ENCODE data around the gene CHIA. TPM values are rescaled to one million over a fixed set of nuclear protein-coding genes. Genes with fewer than 3 reads are reported as not detected.

The CHIA gene
- total RNA-seq, 1 experiment from 2014 or later = not detected

DNA sequence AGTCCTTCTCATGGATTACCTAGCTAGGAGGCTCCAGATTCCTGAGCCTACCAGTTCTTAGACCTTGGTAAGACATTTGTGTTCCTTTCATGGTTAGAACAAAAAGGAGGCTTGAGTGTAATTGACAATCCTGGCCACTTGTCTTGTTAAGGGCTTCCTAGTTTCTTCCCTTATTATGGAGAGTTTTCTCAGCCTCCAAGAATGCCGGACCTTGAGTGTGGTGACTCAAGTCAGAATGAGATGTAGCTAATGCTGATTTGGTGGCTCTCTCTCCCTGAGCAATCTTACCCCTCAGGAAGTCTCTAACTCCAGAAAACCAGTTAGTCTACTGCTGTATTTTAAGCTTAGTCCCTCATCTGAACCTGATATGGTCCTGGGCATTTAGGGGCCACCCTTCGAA, 48.9 kb upstream of the CHIA start:
- no peak overlapping the region for H3K4me3 ChIP-seq (replicated peaks in 1 of 2; ENCODE audit: low read depth in 1 of 2, low read length in 2 of 2)
- intact Hi-C loops (cut with micrococcal nuclease) = no loop called here
- no peaks in the 10 kb centered on the region for H3K36me3 ChIP-seq (ENCODE audit: control insufficient read depth in 1 of 2, insufficient read depth in 2 of 2, low read length in 2 of 2)
- H3K4me2 ChIP-seq (ENCODE audit: low read length) = no peak overlapping the region
- H3K9ac ChIP-seq (ENCODE audit: low read length) = no peak overlapping the region
- H3K9me3 ChIP-seq (ENCODE audit: control insufficient read depth in 1 of 2, insufficient read depth in 1 of 2, low read depth in 1 of 2, low read length in 2 of 2) = no peaks in the 10 kb centered on the region
- no peaks in the 10 kb centered on the region for H4K20me1 ChIP-seq (ENCODE audit: insufficient read depth)
- ChIA-PET RAD21 (ENCODE audit: low non-redundant PET in 1 of 2, low total read pairs in 2 of 2, uncharacterized antibody in 2 of 2, unreplicated experiment in 2 of 2) (no interaction called here), CTCF (no interaction called here), POLR2A (no interaction called here)
- no peak overlapping the region for H2AFZ ChIP-seq (ENCODE audit: low read depth, low read length, poor library complexity, severe bottlenecking)
- H3K9me2 ChIP-seq (ENCODE audit: insufficient read depth) = no peaks in the 10 kb centered on the region
- no peak for ATAC-seq
- no peak for TF ChIP-seq ZFX (IDR thresholded peaks at IDR 0.05)
- no peak for TF ChIP-seq SRF (IDR thresholded peaks at IDR 0.05; ENCODE audit: low read depth)
- TF ChIP-seq ZNF274 (IDR thresholded peaks at IDR 0.05; ENCODE audit: low read depth, low read length) = no peak
- TF ChIP-seq, protein P1, sequence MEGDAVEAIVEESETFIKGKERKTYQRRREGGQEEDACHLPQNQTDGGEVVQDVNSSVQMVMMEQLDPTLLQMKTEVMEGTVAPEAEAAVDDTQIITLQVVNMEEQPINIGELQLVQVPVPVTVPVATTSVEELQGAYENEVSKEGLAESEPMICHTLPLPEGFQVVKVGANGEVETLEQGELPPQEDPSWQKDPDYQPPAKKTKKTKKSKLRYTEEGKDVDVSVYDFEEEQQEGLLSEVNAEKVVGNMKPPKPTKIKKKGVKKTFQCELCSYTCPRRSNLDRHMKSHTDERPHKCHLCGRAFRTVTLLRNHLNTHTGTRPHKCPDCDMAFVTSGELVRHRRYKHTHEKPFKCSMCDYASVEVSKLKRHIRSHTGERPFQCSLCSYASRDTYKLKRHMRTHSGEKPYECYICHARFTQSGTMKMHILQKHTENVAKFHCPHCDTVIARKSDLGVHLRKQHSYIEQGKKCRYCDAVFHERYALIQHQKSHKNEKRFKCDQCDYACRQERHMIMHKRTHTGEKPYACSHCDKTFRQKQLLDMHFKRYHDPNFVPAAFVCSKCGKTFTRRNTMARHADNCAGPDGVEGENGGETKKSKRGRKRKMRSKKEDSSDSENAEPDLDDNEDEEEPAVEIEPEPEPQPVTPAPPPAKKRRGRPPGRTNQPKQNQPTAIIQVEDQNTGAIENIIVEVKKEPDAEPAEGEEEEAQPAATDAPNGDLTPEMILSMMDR (IDR thresholded peaks at IDR 0.05 in 2 of 3, conservative IDR thresholded peaks at IDR 0.05 in 1 of 3; ENCODE audit: borderline replicate concordance in 1 of 3, insufficient read depth in 1 of 3, low read depth in 2 of 3, low read length in 2 of 3) = no peak
- no peak for TF ChIP-seq SIN3A (IDR thresholded peaks at IDR 0.05; ENCODE audit: low read depth)
- TF ChIP-seq JUND (IDR thresholded peaks at IDR 0.05) = no peak
- no peak for TF ChIP-seq POLR2A (IDR thresholded peaks at IDR 0.05; ENCODE audit: borderline replicate concordance, extremely low read depth, insufficient read depth, insufficient read length)
- H3K27ac ChIP-seq (ENCODE audit: low read depth, low read length) = no peak overlapping the region
- H3K4me1 ChIP-seq (ENCODE audit: control insufficient read depth in 1 of 2, insufficient read depth in 2 of 2, low read length in 2 of 2) = no peaks in the 10 kb centered on the region
- H3K27me3 ChIP-seq (ENCODE audit: insufficient read depth, low read length) = no peaks in the 10 kb centered on the region
- DNase-seq (ENCODE audit: low read depth, low spot score) = no peak
- no peaks in the 10 kb centered on the region for H3K79me2 ChIP-seq (ENCODE audit: insufficient read depth, low read length)
- no TSS peak for BruUV-seq (replicated peaks)

DNA sequence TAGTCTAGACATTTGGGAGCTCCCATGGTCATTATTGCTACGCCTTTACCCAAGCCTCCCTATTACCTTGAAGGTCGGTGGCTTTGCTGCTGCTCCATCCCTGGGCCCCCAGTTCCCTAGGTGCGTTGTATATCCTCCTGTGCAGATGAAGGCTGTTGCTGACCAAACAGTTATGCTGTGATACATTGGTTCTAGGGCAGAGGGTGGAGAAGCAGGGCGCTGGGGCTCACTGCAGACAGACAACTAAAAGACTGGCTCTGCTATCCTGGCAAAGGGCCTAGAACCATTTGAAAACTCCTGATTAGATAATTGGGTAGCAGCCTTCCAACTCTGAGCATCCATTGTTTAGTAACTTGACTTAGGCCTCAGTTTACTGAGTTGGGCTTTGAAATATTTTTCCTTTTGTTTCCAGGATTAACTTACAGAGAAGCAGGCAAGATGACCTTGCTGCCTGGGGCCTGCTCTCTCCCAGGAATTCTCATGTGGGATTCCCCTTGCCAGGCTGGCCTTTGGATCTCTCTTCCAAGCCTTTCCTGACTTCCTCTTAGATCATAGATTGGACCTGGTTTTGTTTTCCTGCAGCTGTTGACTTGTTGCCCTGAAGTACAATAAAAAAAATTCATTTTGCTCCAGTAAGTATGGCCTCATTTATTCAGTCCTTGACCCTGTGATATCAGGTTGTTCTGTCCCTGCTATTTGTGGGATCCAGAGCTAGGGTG, 47.7 kb upstream of the CHIA start:
- Histone ChIP-seq H3K79me2 (ENCODE audit: insufficient read depth, low read length) (no peaks in the 10 kb centered on the region), H3K9ac (ENCODE audit: low read length) (no peak overlapping the region), H3K27me3 (ENCODE audit: insufficient read depth, low read length) (no peaks in the 10 kb centered on the region), H3K4me2 (ENCODE audit: low read length) (no peak overlapping the region), H3K4me1 (ENCODE audit: control insufficient read depth in 1 of 2, insufficient read depth in 2 of 2, low read length in 2 of 2) (no peaks in the 10 kb centered on the region), H4K20me1 (ENCODE audit: insufficient read depth) (no peaks in the 10 kb centered on the region), H3K9me3 (ENCODE audit: control insufficient read depth in 1 of 2, insufficient read depth in 1 of 2, low read depth in 1 of 2, low read length in 2 of 2) (no peaks in the 10 kb centered on the region), H3K4me3 (replicated peaks in 1 of 2; ENCODE audit: low read depth in 1 of 2, low read length in 2 of 2) (no peak overlapping the region), H3K9me2 (ENCODE audit: insufficient read depth) (no peaks in the 10 kb centered on the region), H3K27ac (ENCODE audit: low read depth, low read length) (no peak overlapping the region), H2AFZ (ENCODE audit: low read depth, low read length, poor library complexity, severe bottlenecking) (no peak overlapping the region), H3K36me3 (ENCODE audit: control insufficient read depth in 1 of 2, insufficient read depth in 2 of 2, low read length in 2 of 2) (no peaks in the 10 kb centered on the region)
- POLR2A ChIA-PET = no interaction called here
- RAD21 ChIA-PET (ENCODE audit: low non-redundant PET in 1 of 2, low total read pairs in 2 of 2, uncharacterized antibody in 2 of 2, unreplicated experiment in 2 of 2) = no interaction called here
- BruUV-seq (replicated peaks) = no TSS peak
- DNase-seq (ENCODE audit: low read depth, low spot score) (no peak), ATAC-seq (no peak)
- intact Hi-C loops (cut with micrococcal nuclease) = no loop called here
- CTCF ChIA-PET = no interaction called here
- no peak for TF ChIP-seq CBX3 (IDR thresholded peaks at IDR 0.05; ENCODE audit: low read depth)
- TF ChIP-seq, protein P2, sequence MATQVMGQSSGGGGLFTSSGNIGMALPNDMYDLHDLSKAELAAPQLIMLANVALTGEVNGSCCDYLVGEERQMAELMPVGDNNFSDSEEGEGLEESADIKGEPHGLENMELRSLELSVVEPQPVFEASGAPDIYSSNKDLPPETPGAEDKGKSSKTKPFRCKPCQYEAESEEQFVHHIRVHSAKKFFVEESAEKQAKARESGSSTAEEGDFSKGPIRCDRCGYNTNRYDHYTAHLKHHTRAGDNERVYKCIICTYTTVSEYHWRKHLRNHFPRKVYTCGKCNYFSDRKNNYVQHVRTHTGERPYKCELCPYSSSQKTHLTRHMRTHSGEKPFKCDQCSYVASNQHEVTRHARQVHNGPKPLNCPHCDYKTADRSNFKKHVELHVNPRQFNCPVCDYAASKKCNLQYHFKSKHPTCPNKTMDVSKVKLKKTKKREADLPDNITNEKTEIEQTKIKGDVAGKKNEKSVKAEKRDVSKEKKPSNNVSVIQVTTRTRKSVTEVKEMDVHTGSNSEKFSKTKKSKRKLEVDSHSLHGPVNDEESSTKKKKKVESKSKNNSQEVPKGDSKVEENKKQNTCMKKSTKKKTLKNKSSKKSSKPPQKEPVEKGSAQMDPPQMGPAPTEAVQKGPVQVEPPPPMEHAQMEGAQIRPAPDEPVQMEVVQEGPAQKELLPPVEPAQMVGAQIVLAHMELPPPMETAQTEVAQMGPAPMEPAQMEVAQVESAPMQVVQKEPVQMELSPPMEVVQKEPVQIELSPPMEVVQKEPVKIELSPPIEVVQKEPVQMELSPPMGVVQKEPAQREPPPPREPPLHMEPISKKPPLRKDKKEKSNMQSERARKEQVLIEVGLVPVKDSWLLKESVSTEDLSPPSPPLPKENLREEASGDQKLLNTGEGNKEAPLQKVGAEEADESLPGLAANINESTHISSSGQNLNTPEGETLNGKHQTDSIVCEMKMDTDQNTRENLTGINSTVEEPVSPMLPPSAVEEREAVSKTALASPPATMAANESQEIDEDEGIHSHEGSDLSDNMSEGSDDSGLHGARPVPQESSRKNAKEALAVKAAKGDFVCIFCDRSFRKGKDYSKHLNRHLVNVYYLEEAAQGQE (IDR thresholded peaks at IDR 0.05; ENCODE audit: low read depth) = no peak
- TF ChIP-seq, protein P3, sequence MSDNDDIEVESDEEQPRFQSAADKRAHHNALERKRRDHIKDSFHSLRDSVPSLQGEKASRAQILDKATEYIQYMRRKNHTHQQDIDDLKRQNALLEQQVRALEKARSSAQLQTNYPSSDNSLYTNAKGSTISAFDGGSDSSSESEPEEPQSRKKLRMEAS (IDR thresholded peaks at IDR 0.05) = no peak
- TF ChIP-seq CEBPB (IDR thresholded peaks at IDR 0.05; ENCODE audit: low read depth) = no peak
- TF ChIP-seq EZH2phosphoT487 (IDR thresholded peaks at IDR 0.05; ENCODE audit: borderline replicate concordance) = no peak
- no peak for TF ChIP-seq POLR2A (IDR thresholded peaks at IDR 0.05; ENCODE audit: borderline replicate concordance, extremely low read depth, insufficient read depth, insufficient read length)
- TF ChIP-seq, protein P4, sequence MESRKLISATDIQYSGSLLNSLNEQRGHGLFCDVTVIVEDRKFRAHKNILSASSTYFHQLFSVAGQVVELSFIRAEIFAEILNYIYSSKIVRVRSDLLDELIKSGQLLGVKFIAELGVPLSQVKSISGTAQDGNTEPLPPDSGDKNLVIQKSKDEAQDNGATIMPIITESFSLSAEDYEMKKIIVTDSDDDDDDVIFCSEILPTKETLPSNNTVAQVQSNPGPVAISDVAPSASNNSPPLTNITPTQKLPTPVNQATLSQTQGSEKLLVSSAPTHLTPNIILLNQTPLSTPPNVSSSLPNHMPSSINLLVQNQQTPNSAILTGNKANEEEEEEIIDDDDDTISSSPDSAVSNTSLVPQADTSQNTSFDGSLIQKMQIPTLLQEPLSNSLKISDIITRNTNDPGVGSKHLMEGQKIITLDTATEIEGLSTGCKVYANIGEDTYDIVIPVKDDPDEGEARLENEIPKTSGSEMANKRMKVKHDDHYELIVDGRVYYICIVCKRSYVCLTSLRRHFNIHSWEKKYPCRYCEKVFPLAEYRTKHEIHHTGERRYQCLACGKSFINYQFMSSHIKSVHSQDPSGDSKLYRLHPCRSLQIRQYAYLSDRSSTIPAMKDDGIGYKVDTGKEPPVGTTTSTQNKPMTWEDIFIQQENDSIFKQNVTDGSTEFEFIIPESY (IDR thresholded peaks at IDR 0.05; ENCODE audit: extremely low read depth, insufficient replicate concordance, low read length) = no peak

Measured in HCT116 (cell line).